SU-DHL-6 (cell line): ENCODE measurements around the gene KIF24.

Experiments used
- EZH2phosphoT487 ChIP-seq: fragments of 200-600 bp; sonication (generic), shearing (Covaris generic); conservative IDR thresholded peaks from 2 replicates; pipeline ENCODE4 v1.6.1; 2018; ENCODE audit warnings: mild to moderate bottlenecking, antibody characterized with exemption, low read length, moderate library complexity, mixed read lengths
- TF ChIP-seq, protein P1 (sequence below): fragments of 200-600 bp; sonication (generic); IDR thresholded peaks from one replicate; pipeline ENCODE4 v1.5.1; 2017; ENCODE audit warnings: antibody characterized with exemption, mild to moderate bottlenecking, low read length, moderate library complexity; ENCODE audit not compliant: insufficient read depth, poor library complexity, severe bottlenecking

- TF ChIP-seq EZH2phosphoT487: no peak
- TF ChIP-seq, protein P1, sequence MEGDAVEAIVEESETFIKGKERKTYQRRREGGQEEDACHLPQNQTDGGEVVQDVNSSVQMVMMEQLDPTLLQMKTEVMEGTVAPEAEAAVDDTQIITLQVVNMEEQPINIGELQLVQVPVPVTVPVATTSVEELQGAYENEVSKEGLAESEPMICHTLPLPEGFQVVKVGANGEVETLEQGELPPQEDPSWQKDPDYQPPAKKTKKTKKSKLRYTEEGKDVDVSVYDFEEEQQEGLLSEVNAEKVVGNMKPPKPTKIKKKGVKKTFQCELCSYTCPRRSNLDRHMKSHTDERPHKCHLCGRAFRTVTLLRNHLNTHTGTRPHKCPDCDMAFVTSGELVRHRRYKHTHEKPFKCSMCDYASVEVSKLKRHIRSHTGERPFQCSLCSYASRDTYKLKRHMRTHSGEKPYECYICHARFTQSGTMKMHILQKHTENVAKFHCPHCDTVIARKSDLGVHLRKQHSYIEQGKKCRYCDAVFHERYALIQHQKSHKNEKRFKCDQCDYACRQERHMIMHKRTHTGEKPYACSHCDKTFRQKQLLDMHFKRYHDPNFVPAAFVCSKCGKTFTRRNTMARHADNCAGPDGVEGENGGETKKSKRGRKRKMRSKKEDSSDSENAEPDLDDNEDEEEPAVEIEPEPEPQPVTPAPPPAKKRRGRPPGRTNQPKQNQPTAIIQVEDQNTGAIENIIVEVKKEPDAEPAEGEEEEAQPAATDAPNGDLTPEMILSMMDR: no peak
Measured at GRCh38 chr9:34377404-34377746, 48.3 kb upstream of the KIF24 start.
